Measurements from ENCODE around the gene DSTN. TPM values are rescaled to one million over a fixed set of nuclear protein-coding genes. Genes with fewer than 3 reads are reported as not detected.
"Not testable (repeated sequence)": the region's sequence is repeated elsewhere in the genome, so short reads cannot be mapped to it uniquely, and the experiment has no call there.

DSTN gene
- polyA plus RNA-seq, 1 donor: 352 TPM

GRCh38 chr20:17648791-17649730, 79.2 kb downstream of the DSTN start:
- no peak for DNase-seq

GRCh38 chr20:17650301-17651128, 80.6 kb downstream of the DSTN start:
- no peak for DNase-seq

DNA sequence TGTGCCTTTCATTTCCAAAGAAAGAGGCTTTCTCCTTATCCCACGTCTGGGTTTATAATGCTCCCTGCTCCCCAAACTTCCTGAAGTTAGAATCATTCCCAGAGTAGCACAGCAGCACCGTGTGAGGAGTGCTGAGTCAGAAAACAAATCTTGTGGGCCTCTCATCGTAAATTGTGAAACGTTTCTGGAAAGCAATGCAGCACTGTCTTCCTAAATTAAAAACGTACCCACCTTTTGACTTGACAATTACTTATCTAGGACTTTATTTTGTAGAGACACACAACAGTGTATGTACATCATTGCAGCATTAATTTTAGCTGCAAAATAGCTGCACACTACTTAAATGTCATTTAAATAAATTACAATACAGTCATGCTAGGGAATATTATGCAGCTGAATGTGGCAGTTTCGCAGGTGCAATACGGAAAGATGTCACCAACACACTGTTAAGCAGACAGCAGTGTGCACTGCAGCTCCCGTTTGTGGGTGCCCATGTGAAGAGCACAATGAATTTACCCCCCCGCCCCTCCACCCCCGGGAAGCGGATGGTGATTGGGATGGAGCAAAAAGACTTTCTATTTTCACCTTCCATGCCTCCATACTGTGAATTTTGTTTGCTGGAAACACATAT, 81.4 kb downstream of the DSTN start:
- no peak for DNase-seq

GRCh38 chr20:17651760-17652388, 82.0 kb downstream of the DSTN start:
- no peak for DNase-seq

DNA sequence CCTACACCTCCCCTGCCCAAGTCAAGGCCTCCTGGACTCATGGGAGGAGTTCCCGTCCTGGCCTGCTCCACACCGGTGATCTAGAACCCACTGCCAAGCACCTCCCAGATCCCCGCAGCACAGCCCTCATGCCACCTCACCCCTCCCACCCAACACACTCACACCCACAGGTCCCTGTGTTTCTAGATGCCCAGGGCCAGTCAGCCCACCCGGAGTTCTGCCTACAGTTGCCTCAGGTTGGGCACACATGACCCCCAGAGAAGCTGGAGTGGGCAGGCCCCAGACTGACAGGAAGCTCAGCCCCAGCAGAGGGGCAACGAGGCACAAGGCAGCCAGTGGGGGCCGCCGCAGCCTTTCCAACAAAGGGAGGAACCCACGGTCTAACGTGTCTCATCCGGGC, 82.5 kb downstream of the DSTN start:
- no peak for DNase-seq

- no peak for DNase-seq
These were observed 84.2 kb downstream of the DSTN start for GRCh38 chr20:17653835-17654648.

DNA sequence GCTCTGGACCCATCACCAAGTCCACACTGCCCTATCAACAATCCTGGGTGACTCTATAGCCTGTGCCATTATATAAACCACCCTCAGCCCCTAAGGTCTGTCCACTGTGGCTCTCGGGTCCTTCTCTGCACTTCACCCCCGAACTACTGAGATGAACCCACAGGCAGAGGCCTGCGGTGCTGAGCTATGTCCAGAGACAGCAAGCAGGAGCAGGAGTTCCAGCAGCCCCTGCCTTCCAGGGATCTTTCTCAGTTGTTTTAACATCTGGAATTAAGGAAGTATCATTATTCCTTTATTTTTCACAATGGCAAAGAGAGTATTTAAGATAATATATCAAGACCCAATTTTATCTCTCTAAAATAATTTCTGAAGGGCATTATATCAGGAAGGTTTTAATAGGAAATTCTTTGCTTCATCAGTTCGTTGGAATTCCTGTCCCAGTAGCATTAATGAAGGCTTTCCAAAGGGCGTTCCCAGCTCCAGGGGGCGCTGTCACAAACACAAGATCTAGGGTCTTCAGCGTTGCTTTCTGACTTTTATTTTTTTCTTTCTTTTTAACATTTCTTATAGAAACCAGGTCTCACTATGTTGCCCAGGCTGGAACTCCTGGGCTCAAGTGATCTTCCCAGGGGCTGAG, 84.9 kb downstream of the DSTN start:
- peak; percentile 70 for DNase-seq

DNA sequence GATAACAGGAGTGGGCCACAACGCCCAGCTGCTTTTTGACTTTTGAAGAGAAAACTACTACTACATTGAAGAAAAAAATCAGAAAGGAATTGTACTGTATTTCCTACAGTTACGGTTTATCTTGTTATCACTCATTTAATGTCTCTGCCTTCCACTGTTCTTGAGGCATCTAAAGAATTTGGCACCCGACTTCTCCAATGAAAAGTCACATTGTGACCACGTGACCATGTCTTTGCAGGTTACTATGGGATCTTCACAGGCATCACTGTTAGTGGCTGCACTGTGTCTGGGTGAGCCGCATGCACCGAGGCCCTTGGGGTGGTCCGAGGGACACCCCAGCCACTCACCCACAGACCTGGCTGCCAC, 85.4 kb downstream of the DSTN start:
- no peak for DNase-seq

GRCh38 chr20:17655865-17656479, 86.1 kb downstream of the DSTN start:
- DNase-seq: no peak

- no peak for DNase-seq
These were observed 87.4 kb downstream of the DSTN start for GRCh38 chr20:17657079-17657825.

DNA sequence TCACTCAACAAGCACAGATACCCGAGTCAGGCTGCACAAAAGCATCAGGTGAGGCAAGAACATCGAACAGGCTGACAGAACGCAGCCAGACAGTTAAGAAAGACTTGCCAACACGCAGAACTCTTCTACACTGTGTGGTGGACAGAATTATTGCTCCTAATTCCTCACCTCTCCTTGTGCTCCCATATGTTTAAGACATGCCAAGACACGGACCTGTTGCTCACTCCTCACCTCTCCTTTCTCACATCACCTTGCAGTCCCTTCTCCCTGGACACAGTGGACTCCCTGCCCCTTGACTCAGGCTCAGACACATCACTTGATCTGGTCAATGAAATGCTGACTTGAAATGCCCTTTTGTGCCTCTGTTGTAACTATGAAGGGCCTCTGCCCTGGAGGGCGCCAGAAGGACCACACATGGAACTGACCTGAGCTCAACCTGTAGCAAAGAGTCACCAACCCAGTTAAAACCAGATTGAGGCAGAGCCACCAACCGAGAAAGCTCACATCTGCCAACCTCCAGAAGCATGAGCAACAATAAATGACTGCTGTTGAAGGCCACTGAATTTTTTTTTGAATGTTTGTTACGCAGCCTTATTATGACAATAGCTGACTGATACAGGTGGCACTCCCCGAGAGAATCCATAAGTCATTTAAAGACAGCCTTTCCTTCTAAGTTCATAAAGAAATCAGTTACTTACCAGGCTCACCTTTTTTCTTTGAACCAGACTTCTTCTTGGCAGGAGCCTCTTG, 88.2 kb downstream of the DSTN start:
- no peak for DNase-seq

GRCh38 chr20:17658648-17658993, 88.7 kb downstream of the DSTN start:
- no peak for DNase-seq

GRCh38 chr20:17659344-17659743, 89.5 kb downstream of the DSTN start:
- DNase-seq: not testable (repeated sequence)

Other genes with a start within 250 kb of the DSTN start
- 3.6 TPM for gene BFSP1, start 38.7 kb upstream of the DSTN start, polyA plus RNA-seq (ENCODE audit: insufficient read length)
- 117 TPM for gene RRBP1, start 112.2 kb downstream of the DSTN start, polyA plus RNA-seq (ENCODE audit: insufficient read length)
- 0.38 TPM for gene BANF2, start 129.9 kb downstream of the DSTN start, polyA plus RNA-seq (ENCODE audit: insufficient read length)